Stimulated activated naive CD4-positive, alpha-beta T cell (primary cell): ENCODE data around the gene GAK.
"Not testable (repeated sequence)": the region's sequence is repeated elsewhere in the genome, so short reads cannot be mapped to it uniquely, and the experiment has no call there.

Experiments
- DNase-seq, 6 experiments: peaks; one replicate each; lab custom pipeline; 2025; lab: John Stamatoyannopoulos, UW

GAK gene

DNA sequence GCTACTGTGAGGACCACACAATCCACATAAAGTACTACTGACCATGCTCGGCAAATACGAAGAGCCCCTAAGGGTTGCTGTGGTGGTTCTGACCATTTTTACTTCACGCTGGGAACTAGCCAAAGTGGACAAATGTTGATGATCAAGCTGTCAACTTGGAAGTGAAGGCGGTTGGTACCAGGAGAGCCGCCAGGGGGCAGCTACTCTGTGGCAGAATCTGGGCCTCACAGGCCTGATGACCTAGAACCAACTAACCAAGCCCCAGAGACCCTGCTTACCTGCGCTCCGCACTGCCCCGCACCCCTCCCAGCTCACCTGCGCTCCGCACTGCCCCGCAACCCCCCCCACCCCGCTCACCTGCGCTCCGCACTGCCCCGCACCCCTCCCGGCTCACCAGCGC is 5.6 kb downstream of the GAK start:
- DNase-seq, result no peak

DNA sequence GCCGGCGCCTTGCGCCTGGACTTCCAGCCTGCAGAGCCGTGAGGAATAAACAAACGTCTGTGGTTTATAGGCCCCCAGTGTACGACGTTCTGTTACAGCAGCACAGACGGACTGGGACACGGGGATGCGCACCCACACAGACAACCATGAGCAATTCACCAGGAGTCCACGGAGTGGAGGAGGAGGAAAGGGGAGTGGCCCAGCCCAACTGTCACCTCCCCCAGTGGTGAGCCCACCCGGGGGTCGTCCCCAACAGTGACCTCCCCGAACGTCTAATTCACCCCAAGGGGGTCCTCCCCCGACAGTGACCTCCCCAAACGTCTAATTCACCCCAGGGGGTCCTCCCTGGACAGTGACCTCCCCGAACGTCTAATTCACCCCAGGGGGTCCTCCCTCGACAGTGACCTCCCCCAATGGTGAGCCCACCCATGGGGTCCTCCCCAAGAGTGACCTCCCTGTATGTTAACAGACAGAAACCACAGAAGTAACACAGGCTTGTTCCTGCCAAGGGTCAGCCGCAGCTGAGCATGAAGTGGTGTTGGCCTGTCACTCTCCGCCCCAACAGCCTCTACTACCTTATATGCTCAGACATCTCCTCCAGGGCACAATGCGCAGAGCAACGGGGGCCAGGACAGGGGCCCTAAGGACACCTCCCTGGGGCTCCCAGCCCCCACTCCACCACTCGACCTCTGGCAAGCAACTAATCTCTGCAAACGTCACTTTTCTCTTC is 6.2 kb downstream of the GAK start:
- DNase-seq, result no peak

DNA sequence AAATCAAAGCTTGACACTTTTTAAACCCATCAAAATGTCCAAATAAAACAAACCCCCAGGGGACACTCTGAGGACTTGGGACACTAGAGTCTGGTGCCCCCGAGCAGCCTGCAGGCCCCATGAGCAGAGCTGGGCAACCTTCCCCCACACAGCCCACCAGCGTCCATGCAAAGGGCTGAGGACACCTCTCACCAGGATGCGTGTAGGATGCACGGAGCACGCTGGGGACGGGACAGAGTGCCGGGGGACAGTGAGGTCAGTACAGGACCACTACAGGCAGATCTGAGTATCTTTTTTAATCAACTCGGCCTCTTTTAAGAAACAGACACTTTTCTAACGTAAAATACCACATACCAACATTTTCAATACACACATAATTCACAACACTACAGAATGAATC is 6.9 kb downstream of the GAK start:
- no peak for DNase-seq

DNA sequence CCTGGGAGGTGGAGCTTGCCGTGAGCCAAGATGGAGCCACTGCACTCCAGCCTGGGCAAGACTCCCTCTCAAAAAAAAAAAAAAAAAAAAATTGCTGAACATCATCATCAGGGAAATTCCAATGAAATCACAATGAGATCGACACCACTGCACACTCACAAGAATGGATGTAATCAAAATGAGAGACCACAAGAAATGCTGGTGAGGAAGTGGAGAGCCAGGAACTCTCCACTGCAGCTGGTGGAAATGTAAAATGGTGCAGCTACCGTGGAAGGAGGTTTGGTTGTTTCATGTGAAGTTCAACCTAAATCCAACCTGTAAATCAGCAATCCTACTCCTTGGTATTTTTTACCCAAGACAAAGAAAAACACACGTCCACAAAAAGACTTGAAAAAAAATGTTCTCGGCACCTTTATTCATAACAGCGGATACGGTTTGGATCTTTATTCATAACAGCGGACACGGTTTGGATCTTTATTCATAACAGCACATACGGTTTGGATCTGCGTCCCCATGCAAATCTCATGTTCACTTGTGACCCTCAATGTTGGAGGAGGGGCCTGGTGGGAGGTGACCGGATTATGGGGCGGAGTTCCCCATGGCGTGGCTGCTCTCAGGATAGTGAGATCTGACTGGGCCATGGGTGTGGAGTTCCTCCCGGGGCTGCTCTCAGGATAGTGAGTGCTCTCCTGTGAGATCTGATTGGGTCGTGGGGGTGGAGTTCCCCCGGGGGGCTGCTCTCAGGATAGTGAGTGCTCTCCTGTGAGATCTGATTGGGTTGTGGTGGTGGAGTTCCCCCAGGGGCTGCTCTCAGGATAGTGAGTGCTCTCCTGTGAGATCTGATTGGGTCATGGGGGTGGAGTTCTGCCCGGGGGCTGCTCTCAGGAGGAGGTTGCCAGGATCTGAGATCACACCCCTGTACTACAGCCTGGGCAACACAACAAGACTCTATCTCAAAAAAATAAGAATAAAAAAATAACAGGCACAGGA is 7.7 kb downstream of the GAK start:
- DNase-seq, result peak in 1 of 6 experiments; percentile 6

DNA sequence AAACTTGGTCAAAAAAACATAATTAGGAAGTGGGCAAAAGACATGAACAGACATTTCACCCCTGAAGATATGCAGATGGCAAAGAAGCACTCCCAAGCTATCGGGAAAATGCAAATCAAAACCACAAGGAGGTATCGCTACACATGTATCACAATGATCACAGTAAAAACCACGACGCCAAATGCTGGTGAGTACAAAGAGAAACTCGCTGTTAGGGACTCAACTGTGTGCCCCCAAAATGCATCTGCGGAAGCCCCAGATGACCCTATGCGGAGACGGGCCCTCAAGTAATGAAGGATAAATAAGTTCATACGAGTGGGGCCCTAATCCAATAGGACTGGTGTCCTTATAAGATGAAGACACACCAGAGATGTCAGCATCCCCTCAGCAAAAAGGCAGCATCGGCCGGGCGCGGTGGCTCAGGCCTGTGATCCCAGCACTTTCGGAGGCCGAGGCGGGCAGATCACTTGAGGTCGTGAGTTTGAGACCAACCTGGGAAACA is 10.2 kb downstream of the GAK start:
- DNase-seq, result no peak

DNA sequence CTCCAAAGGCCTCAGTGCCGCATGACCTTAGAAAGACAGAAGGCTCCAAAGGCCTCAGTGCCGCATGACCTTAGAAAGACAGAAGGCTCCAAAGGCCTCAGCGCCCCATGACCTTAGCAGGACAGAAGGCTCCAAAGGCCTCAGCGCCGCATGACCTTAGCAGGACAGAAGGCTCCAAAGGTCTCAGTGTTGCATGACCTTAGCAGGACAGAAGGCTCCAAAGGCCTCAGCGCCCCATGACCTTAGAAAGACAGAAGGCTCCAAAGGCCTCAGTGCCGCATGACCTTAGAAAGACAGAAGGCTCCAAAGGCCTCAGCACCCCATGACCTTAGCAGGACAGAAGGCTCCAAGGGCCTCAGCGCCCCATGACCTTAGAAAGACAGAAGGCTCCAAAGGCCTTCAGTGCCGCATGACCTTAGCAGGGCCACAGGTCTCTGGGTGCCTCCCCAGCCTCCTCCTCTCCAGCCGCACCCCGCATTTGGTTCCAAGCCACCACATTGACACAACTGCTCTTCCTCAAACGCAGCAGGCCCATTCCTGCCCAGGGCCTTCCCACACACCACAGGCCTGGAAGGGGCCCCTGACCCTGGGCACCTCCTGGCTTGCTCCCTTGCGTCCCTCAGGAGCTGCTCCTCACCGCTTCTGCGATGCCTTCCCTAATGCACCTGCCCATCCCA is 13.0 kb downstream of the GAK start:
- DNase-seq, result not testable (repeated sequence)

DNA sequence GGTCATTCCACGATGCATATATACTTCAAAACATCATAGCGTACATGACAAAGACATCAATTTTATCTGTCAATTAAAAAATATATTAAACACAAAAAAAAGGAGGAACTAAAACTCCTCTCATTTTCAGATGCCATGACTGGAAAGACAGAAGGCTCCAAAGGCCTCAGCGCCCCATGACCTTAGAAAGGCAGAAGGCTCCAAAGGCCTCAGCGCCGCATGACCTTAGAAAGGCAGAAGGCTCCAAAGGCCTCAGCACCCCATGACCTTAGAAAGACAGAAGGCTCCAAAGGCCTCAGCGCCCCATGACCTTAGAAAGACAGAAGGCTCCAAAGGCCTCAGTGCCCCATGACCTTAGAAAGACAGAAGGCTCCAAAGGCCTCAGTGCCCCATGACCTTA is 13.5 kb downstream of the GAK start:
- not testable (repeated sequence) for DNase-seq

DNA sequence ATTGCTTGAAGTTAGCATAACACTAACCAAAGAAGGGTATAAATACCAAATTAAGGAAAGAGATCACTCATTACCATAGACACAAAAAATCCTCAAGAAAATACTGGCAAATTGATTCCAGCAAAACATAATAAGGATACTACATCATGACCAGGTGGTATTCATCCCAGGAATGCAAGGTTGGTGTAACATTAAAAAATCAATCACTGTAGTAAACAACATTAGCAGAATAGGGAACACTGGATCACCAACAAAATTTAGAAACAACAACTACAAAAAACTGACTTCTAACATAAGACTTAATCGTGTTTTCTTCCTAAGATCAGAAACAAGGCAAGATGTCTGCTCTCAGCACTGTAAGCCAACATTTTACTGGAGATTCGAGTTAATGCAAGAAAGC is 14.1 kb downstream of the GAK start:
- no peak for DNase-seq

DNA sequence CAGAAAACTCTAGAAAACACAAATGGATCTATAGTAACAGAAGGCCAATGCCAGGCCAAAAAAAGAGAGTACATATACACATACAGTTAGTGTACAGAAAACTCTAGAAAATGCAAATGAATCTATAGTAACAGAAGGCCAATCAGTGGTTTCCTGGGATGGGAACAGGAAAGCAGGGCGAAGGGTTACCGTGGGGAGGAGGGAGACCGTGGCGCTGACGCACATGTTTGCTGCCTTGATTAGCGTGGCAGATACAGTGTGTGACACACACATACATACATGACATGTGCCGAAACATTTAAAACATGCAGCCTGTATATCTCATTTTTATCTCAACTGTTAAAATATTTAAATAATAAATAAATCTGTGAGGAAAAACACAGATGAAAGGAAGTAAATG is 14.7 kb downstream of the GAK start:
- no peak for DNase-seq

DNA sequence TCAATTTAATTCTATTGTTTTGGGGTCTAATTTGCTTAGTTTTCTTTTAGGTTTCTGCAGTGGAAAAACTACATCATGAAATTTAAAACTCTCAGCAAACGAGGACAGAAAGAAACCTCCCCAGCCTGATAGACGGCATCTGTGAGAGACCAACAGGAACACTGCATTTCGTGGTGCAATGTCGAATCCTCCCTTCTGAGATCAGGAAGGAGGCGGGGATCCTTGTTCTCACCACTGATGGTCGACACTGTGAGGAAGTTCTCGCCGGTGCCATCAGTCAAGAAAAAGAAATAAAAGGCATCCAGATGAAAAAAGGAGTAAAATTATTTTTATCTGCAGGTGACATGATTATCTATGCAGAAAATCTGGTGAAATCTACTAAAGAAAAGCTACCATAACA is 16.5 kb downstream of the GAK start:
- peak in 2 of 6 experiments; percentile 22 to 37 for DNase-seq

DNA sequence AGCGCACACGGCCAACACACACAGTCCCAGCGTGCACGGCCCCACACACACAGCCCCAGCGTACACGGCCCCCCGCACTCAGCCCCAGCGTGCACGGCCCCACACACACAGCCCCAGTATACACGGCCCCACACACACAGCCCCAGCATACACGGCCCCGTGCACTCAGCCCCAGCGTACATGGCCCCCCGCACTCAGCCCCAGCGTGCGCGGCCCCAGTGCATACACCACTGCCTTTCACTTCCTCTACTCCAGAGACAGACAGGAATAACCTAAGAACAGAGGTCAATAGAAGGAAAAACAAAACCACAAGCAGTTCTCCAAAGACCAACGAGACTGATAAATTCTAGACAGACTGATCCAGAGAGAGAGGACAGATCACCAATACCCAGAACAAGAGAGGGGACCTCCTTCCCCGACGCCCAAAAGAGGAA is 17.1 kb downstream of the GAK start:
- DNase-seq, result no peak

DNA sequence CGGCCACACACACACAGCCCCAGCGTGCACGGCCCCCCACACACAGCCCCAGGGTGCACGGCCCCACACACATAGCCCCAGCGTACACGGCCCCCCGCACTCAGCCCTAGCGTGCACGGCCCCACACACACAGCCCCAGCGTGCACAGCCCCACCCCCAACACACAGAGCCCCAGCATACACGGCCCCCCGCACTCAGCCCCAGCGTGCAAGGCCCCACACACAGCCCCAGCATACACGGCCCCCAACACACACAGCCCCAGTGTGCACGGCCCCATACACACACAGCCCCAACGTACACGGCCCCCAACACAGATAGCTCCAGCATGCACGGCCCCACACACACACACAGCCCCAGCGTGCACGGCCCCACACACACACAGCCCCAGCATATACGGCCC is 17.6 kb downstream of the GAK start:
- no peak for DNase-seq

DNA sequence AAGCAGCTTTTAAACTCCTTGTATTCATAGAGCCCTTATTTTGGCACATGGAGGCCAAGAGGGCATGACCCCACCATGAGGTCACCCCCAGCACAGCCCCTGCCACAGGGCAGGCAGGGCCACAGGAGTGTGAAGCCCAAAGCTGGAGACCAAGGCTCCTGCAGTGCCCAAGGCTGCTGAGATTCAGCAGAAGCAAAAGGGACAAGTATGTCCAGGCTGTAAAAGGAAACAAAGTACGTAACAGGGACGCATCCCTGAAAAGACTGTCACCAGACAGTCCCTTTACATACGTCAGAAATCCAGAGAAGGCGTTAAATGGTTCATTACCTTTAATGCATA is 18.9 kb downstream of the GAK start:
- DNase-seq, result no peak

DNA sequence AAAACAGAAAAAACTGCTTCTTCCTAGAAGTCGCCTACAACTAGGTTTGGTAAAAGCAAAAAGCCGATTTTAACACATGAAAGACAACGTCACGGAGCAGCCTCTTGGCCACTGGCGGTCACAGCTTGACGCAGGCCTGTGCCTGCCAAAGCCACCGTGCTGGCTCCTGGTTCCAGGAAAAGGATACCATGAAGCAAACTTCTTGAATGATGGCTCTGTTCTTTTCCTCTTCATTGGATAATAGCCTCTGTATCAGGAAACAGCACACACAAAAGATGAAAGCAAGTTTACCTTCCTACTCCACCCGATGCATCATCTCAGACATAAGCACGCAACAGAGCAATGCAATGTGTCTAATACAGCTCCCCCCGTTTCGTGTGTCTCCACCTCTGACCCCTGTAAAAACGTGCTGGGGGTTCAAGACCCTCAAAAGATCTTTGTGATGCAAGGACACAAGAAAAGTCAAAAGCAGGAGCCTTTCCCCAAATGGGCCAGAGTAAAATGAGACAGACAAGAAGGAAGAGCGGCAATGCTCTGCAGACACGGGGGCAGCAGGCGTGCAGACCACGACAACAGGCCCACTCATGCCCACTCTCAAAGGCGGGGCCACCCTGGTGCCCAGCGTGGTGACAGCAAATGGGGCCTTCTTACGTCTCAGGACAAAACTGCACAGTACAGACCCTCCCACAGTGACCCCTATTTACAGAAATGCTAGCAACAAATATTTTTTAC is 19.4 kb downstream of the GAK start:
- DNase-seq, result no peak

DNA sequence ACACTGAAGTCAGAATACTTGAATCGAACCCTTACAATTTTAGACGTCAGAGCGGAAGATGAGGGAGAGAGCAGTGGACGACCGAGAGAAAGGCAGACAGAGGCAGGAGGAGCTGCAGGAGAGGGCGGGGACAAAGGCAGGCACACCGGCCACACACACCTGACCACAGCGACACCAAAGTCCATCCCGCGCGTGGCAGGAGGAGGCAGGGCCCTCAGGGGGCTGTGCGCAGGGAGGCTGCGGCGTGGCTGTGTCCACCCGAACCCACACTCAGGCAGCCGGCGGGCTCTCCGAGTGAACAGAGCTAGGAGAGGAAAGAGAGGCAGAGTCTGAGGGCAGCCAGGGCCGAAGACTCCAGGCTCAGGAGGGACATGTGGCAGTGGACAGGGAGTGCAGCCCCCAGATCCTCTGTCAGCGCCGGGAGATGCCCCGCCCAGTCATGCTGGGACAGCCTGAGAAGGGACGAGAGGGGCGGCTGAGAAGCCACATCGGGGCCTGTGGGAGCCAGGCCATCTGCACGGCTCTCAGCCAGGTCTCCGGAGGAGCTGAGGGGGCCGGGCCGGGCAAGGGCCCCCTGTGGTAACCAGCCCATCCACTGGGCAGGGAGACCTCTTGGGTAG is 20.1 kb downstream of the GAK start:
- DNase-seq, result no peak

DNA sequence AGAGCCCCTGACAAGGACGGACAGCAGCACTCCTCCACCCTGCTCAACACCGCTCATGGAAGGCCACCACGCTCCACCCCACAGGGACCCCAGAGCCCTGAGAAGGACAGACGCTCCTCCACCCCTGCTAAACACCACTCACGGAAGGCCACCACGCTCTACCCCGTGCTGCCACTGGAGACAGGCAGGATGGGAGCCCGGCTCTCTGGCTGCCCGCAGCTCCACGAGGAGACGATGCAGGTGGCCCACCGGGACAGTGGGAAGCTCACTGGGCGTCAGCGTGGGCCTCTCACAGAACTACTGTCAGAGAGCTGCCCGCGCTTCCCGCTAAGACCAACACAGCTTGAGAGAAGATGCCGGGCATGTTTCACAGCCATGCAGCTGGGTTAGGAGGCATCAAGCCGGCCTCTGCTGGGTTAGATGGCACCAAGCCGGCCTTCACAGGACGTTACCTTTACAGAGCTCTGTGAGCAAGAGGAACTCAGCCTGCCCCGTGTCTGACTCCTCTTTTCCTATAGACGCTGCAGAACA is 20.8 kb downstream of the GAK start:
- DNase-seq, result no peak

DNA sequence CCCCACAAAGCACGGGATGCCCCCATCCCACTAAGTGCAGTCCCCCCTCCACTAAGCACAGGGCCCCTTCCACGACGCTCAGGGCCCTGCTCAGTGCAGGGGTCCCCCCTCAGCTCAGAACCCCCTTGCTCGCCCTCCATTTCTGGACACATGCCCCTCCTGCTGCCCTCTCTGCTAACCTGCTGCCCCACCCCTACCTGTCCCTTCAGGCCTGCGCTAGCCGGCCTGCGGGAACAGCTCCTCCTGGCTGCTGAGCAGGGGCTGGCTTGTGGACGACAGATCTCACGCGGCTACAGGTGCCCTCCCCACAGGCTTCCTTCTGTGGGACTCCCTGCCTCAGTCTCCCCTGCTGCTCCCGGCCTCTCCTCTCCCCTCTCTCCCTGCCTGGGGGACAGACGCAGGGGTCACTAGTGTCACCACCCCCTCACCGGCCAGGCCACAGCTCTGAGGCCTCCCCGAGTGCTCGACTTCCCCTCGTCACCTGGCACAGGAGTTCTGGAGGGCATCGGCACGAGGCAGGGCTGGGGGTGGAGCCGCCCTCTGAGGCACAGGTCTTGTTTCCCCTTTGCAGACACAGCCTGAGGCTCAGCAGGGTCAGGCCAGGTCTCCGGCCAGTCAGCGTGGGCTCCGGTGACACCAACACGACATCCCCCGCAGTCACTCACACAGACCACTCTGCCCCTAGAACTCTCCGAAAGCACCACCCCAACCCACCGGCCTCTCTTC is 21.6 kb downstream of the GAK start:
- no peak for DNase-seq

DNA sequence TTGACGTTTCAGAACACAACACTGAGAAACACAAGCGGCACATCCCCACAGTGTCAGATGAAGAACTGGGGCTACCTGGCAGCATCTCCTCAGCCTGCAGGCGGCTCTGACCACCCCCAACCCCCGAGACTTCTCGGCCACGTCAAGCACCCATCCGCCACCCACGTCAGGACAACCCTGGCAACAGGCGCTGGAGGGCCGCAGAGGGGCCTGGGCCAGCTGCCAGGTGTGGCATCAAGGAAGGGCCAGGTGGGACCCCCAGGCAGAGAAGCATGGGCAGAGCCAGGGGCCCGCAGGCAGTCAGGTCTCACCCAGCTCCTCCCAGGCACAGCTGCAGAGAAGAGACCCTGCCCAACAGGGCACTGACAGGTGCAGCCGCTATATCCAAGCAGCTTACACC is 22.3 kb downstream of the GAK start:
- no peak for DNase-seq

DNA sequence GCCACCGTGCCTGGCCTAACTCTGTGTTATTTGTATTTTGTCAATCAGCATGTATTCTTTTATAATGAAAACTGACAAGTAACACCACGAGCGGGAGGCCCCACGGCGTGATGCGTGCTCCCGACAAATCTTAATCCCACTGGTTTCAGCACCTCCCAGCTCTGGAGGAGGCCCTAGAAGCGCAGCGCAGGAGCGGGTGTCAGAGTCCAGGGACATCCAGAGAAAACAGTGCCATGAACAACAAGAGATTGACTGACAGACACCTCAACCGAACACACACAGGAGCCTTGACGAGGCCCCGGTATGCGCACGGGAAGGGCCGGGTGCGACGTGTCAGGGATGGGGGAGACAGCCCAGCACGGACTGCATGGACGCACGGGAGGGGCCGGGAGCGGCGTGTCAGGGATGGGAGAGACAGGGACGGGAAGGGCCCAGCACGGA is 23.0 kb downstream of the GAK start:
- no peak for DNase-seq

DNA sequence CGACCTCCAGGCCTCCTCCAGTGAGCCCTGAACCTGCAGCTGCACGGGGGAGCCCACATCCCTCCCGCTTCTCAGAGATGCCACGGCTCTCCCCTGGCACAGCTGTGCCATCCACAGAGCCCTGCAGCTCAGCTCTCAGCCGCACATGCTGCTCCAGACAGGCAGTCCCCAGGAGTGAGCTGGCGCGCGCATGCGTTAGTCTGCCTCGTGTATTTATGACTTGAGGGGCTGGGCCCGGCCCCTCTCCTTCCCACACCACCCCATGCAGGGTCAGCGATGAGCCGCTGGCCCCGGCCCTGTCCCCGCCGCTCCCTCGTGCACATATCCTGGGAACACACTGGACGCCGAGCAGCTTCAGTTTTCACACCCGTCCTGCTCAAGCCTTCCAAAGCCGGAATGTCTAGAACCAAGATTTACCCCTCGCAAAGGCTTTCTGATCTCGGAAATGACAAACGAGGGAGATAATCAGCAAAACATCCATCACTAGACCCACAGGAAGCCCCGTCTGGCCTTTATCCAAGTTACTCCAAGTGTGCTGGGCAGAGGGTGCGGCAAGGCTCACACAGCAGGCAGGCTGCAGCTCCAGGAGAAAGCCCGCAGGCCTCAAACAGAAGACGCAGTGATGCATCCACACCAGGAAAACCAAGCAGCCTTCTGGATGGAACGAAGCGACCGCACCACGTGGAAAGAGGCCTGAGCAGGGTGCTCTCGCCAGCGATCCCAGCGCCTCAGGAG is 24.3 kb downstream of the GAK start:
- no peak for DNase-seq
